Osteoblast (primary cell): ENCODE results near the gene KIF16B. TPM values are rescaled to one million over a fixed set of nuclear protein-coding genes. Genes with fewer than 3 reads are reported as not detected.

Experiments used
- DNase-seq: peaks from one replicate; pipeline ENCODE4 v3.0.0; 2011; ENCODE audit warnings: low spot score, mixed read lengths; ENCODE audit not compliant: insufficient read length; ENCODE audit errors: missing footprints
- H2AFZ ChIP-seq: 2 replicates; pipeline ENCODE4 v1.6.0; 2011; ENCODE audit warnings: mild to moderate bottlenecking, low read length
- H3K27ac ChIP-seq: 2 replicates; pipeline ENCODE4 v1.5.1; 2011; ENCODE audit warnings: mild to moderate bottlenecking, low read depth, low read length, moderate library complexity
- H3K27me3 ChIP-seq: 2 replicates; pipeline ENCODE4 v1.6.0; 2012; ENCODE audit warnings: mild to moderate bottlenecking, control low read depth, inconsistent platforms, low read length, moderate library complexity; ENCODE audit not compliant: insufficient read depth
- H3K36me3 ChIP-seq: 2 replicates; pipeline ENCODE4 v1.5.1; 2011; ENCODE audit warnings: mild to moderate bottlenecking, low read length, control low read depth, moderate library complexity; ENCODE audit not compliant: insufficient read depth
- H3K4me1 ChIP-seq: 2 replicates; pipeline ENCODE4 v1.5.1; 2011; ENCODE audit warnings: mild to moderate bottlenecking, low read length, control low read depth, moderate library complexity; ENCODE audit not compliant: insufficient read depth
- H3K4me2 ChIP-seq: 2 replicates; pipeline ENCODE4 v1.6.0; 2011; ENCODE audit warnings: mild to moderate bottlenecking, low read length; ENCODE audit not compliant: insufficient read depth
- H3K4me3 ChIP-seq: fragments of 200-600 bp; sonication (generic); 3 replicates; pipeline ENCODE4 v1.5.1; 2012; ENCODE audit warnings: mild to moderate bottlenecking, low read length, inconsistent platforms; ENCODE audit not compliant: insufficient read depth
- H3K79me2 ChIP-seq: 2 replicates; pipeline ENCODE4 v1.6.0; 2012; ENCODE audit warnings: mild to moderate bottlenecking, low read length, control low read depth, inconsistent platforms; ENCODE audit not compliant: insufficient read depth
- H3K9me3 ChIP-seq: 2 replicates; pipeline ENCODE4 v1.5.1; 2011; ENCODE audit warnings: low read depth, low read length, control low read depth
- H4K20me1 ChIP-seq: 2 replicates; pipeline ENCODE4 v1.6.0; 2012; ENCODE audit warnings: mild to moderate bottlenecking, low read length, control low read depth; ENCODE audit not compliant: insufficient read depth
- total RNA-seq: library from RNA; depleted of rRNA; stranded (reverse); fragments of >200 nt; gene quantifications from 2 replicates; pipeline ENCODE4 v1.2.3, GENCODE V29; 2012
- TF ChIP-seq, protein P1 (sequence below): IDR thresholded peaks from 2 replicates; pipeline ENCODE4 v1.5.1; 2011; ENCODE audit warnings: mild to moderate bottlenecking, low read depth, low read length, moderate library complexity; ENCODE audit errors: extremely low read depth

KIF16B gene
- total RNA-seq, 1 donor, result 9.0 TPM

DNA sequence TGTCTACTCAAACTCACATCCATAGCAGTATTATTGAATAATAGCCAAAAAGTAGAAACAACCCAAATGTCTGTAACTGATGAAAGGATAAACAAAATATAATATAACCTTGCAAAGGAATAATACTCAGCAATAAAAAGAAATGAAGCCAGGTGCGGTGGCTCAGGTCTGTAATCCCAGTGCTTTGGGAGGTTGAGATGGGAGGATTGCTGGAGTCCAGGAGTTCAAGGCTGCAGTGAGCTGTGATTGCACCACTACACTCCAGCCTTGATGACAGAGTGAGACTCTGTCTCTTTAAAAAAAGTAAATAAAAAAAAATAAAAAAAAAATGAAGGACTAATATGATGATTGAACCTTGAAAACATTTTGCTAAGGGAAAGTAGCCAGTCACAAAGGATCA, 22.1 kb upstream of the KIF16B start:
- no peak overlapping the region for H3K4me2 ChIP-seq
- no peaks in the 10 kb centered on the region for H4K20me1 ChIP-seq
- no peaks in the 10 kb centered on the region for H3K9me3 ChIP-seq
- no peak overlapping the region for H3K4me3 ChIP-seq
- no peaks in the 10 kb centered on the region for H3K79me2 ChIP-seq
- H3K4me1 ChIP-seq, result no peaks in the 10 kb centered on the region
- TF ChIP-seq, protein P1, sequence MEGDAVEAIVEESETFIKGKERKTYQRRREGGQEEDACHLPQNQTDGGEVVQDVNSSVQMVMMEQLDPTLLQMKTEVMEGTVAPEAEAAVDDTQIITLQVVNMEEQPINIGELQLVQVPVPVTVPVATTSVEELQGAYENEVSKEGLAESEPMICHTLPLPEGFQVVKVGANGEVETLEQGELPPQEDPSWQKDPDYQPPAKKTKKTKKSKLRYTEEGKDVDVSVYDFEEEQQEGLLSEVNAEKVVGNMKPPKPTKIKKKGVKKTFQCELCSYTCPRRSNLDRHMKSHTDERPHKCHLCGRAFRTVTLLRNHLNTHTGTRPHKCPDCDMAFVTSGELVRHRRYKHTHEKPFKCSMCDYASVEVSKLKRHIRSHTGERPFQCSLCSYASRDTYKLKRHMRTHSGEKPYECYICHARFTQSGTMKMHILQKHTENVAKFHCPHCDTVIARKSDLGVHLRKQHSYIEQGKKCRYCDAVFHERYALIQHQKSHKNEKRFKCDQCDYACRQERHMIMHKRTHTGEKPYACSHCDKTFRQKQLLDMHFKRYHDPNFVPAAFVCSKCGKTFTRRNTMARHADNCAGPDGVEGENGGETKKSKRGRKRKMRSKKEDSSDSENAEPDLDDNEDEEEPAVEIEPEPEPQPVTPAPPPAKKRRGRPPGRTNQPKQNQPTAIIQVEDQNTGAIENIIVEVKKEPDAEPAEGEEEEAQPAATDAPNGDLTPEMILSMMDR, result no peak
- no peak for DNase-seq
- H3K36me3 ChIP-seq, result no peaks in the 10 kb centered on the region
- no peak overlapping the region for H2AFZ ChIP-seq
- peaks cover 11% of the 10 kb centered on the region for H3K27me3 ChIP-seq
- no peak overlapping the region for H3K27ac ChIP-seq

DNA sequence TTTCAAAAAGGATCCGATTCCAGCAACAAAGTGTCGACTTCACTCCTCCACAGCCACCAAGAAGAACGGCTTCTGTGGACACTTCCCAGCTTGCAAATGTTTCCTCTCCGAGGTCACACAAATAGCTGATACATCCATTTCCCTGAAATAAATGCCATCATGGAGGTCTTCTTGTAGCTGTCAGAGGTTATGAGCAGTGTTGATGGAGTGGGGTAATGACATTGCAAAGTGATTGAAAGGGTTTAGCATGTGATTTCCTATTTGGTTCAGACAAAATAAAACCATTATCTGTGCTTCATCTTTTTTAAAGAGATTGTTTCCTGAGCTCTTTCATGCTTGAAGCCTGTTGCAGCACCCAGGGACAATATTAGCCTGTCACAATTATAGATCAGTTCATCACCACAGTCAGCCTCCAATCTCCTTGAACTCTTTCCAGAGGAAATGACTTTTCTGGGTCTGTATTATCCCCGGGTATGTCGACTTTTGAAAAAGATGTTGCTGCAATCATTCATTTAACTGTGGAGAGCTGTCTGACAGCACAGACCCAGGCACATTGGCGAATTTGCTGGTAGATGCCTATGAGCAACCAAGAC, 16.9 kb upstream of the KIF16B start:
- Histone ChIP-seq H3K4me1 (no peaks in the 10 kb centered on the region), H3K79me2 (no peaks in the 10 kb centered on the region), H3K4me2 (no peak overlapping the region)

DNA sequence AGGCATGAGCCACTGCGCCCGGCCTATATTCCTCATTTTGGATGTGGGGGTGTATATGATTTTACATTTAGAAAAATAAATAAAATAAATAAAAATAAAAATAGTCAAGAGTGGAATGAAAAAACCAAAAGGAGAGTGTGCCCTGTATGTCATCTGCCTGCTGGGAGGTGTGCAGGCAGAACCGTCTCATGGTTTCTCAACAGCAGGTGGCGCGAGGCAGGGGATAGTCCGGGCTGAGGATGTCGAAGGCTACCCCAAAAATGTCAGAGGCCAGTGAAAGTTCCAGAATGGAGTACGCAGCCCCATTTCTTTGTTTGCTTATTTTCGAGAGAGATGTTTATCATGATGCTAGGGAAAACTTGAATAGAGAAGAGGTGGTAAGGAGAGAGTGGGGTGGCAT, 16.4 kb upstream of the KIF16B start:
- Histone ChIP-seq H4K20me1 (no peaks in the 10 kb centered on the region), H3K9me3 (no peaks in the 10 kb centered on the region), H2AFZ (no peak overlapping the region), H3K4me1 (no peaks in the 10 kb centered on the region), H3K4me2 (no peak overlapping the region), H3K36me3 (no peaks in the 10 kb centered on the region), H3K27me3 (peaks cover 16% of the 10 kb centered on the region), H3K27ac (no peak overlapping the region), H3K4me3 (no peak overlapping the region), H3K79me2 (no peaks in the 10 kb centered on the region)
- no peak for DNase-seq
- TF ChIP-seq, protein P1, result no peak

More for the DNA sequence above, 16.9 kb upstream of the KIF16B start:
- peaks cover 20% of the 10 kb centered on the region for H3K27me3 ChIP-seq
- no peak overlapping the region for H3K4me3 ChIP-seq
- no peak for DNase-seq
- H2AFZ ChIP-seq, result no peak overlapping the region
- H4K20me1 ChIP-seq, result no peaks in the 10 kb centered on the region
- TF ChIP-seq, protein P1, result no peak
- no peaks in the 10 kb centered on the region for H3K9me3 ChIP-seq
- H3K27ac ChIP-seq, result no peak overlapping the region
- no peaks in the 10 kb centered on the region for H3K36me3 ChIP-seq

DNA sequence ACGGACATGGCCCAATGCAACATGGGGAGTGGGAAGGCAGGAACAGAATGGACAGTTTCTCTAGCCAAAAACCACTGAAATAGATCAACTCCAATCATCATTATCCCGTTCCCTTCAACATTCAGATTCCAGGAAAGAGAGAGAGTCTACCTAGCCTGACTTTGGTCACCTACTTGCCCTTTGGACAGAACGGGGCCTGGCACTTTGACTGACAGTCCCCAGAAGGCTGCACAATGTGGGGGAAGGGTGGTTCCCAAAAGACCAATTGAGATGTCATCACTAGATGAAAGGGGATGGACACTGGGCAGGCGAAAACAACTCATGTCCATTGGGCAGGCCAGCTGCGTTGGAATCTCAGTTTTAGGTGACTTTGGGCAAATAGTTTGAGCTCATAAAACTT, 15.0 kb upstream of the KIF16B start:
- Histone ChIP-seq H4K20me1 (no peaks in the 10 kb centered on the region), H3K4me3 (no peak overlapping the region), H3K4me1 (no peaks in the 10 kb centered on the region), H3K79me2 (no peaks in the 10 kb centered on the region), H3K27me3 (peaks cover 13% of the 10 kb centered on the region), H3K27ac (no peak overlapping the region), H3K4me2 (no peak overlapping the region), H2AFZ (no peak overlapping the region), H3K36me3 (no peaks in the 10 kb centered on the region), H3K9me3 (no peaks in the 10 kb centered on the region)
- TF ChIP-seq, protein P1, result no peak
- no peak for DNase-seq
